Fibroblast of peridontal ligament (primary cell): Measurements from ENCODE around the gene HOMER1.
"Not testable (repeated sequence)": the region's sequence is repeated elsewhere in the genome, so short reads cannot be mapped to it uniquely, and the experiment has no call there.

Experiments used
- DNase-seq: peaks from one replicate; pipeline ENCODE4 v3.0.0-alpha.2; 2010; ENCODE audit errors: extremely low read depth

HOMER1 gene

GRCh38 chr5:79417495-79417894, 96.4 kb downstream of the HOMER1 start:
- no peak for DNase-seq

GRCh38 chr5:79416499-79416898, 97.4 kb downstream of the HOMER1 start:
- DNase-seq = peak; percentile 47

- no peak for DNase-seq
Observed at GRCh38 chr5:79413112-79413511, 100.8 kb downstream of the HOMER1 start.

- no peak for DNase-seq
Observed at GRCh38 chr5:79408028-79408427, 105.9 kb downstream of the HOMER1 start.

- no peak for DNase-seq
Observed at GRCh38 chr5:79407591-79407990, 106.3 kb downstream of the HOMER1 start.

GRCh38 chr5:79401216-79401615, 112.7 kb downstream of the HOMER1 start:
- DNase-seq = no peak

- no peak for DNase-seq
Observed at GRCh38 chr5:79399046-79399445, 114.9 kb downstream of the HOMER1 start.

- no peak for DNase-seq
Observed at GRCh38 chr5:79397080-79397479, 116.9 kb downstream of the HOMER1 start.

GRCh38 chr5:79396265-79396664, 117.7 kb downstream of the HOMER1 start:
- peak; percentile 25 for DNase-seq

GRCh38 chr5:79395296-79395695, 118.6 kb downstream of the HOMER1 start:
- DNase-seq = no peak

- DNase-seq = no peak
Observed at GRCh38 chr5:79392776-79393175, 121.2 kb downstream of the HOMER1 start.

GRCh38 chr5:79386679-79387078, 127.3 kb downstream of the HOMER1 start:
- DNase-seq = no peak

- not testable (repeated sequence) for DNase-seq
Observed at GRCh38 chr5:79385126-79385525, 128.8 kb downstream of the HOMER1 start.

GRCh38 chr5:79378510-79379186, 135.3 kb downstream of the HOMER1 start:
- no peak for DNase-seq

- DNase-seq = peak; percentile 59
Observed at GRCh38 chr5:79357398-79357797, 156.5 kb downstream of the HOMER1 start.

- no peak for DNase-seq
Observed at GRCh38 chr5:79349881-79350280, 164.1 kb downstream of the HOMER1 start.

- DNase-seq = no peak
Observed at GRCh38 chr5:79349047-79349446, 164.9 kb downstream of the HOMER1 start.

- DNase-seq = peak; percentile 45
Observed at GRCh38 chr5:79346420-79346824, 167.5 kb downstream of the HOMER1 start.

GRCh38 chr5:79333852-79334557, 179.9 kb downstream of the HOMER1 start:
- no peak for DNase-seq

- peak; percentile 6 for DNase-seq
Observed at GRCh38 chr5:79330071-79330470, 183.9 kb downstream of the HOMER1 start.

GRCh38 chr5:79329453-79329852, 184.5 kb downstream of the HOMER1 start:
- DNase-seq = no peak
